ENCODE results near the gene CFAP74.

- TF ChIP-seq POLR2A (IDR thresholded peaks at IDR 0.05) (no peak), CTCF (IDR thresholded peaks at IDR 0.05) (no peak)
These were observed 23.0 kb downstream of the CFAP74 start for GRCh38 chr1:1980467-1981141.
